A549 (cell line): ENCODE measurements around the gene SHISA3. TPM values are rescaled to one million over a fixed set of nuclear protein-coding genes. Genes with fewer than 3 reads are reported as not detected.

Experiments used
- ATAC-seq, 2 experiments: fragments of 200-7000 bp in 1 of 2; fragments of >200 bp in 1 of 2; cut with Nextera tagmentation in 1 of 2; cut with Tn5 transposase in 1 of 2; 3 replicates each; pipeline versions ENCODE4 v1.8.0 to v1.9.1; 2018 to 2020; ENCODE audit warnings: mild to moderate bottlenecking in 1 of 2, moderate library complexity in 1 of 2
- CTCF ChIA-PET: fragments of 300-600 bp; sonication (Branson Sonifier 250); formaldehyde crosslinking; extraction: SDS; loops from one replicate; lab custom pipeline; 2021; ENCODE audit warnings: antibody characterized with exemption, inconsistent platforms; lab: Yijun Ruan, JAX
- POLR2A ChIA-PET: fragments of 350-600 bp; formaldehyde crosslinking; extraction: SDS; loops from one replicate; lab custom pipeline; 2021; ENCODE audit warnings: antibody characterized with exemption, inconsistent platforms; lab: Yijun Ruan, JAX
- DNase-seq, 2 experiments: peaks; one replicate each; pipeline versions ENCODE4 v3.0.0 to v3.0.0-alpha.2; 2011 to 2016; ENCODE audit warnings: low read depth in 1 of 2, low spot score in 1 of 2
- FAIRE-seq: peaks from 2 replicates; lab custom pipeline; 2011; peaks lifted over from hg19 to GRCh38; lab: Jason Lieb, UNC
- H3K27ac ChIP-seq, 2 experiments: fragments of >200 bp; sonication (Bioruptor Twin); formaldehyde crosslinking; 3 replicates each; pipeline ENCODE4 v1.5.1; 2016 to 2017
- H3K4me1 ChIP-seq: fragments of >200 bp; sonication (Bioruptor Twin); formaldehyde crosslinking; 3 replicates; pipeline ENCODE4 v1.6.1; 2016
- H3K4me2 ChIP-seq: fragments of >200 bp; sonication (Bioruptor Twin); formaldehyde crosslinking; 3 replicates; pipeline ENCODE4 v1.6.1; 2016
- H3K4me3 ChIP-seq: fragments of >200 bp; sonication (Bioruptor Twin); formaldehyde crosslinking; 3 replicates; pipeline ENCODE4 v1.5.1; 2016
- H3K9me3 ChIP-seq: fragments of >200 bp; sonication (Bioruptor Twin); formaldehyde crosslinking; 3 replicates; pipeline ENCODE4 v1.6.1; 2016
- CBX2 ChIP-seq: fragments of 200-600 bp; sonication (generic); IDR thresholded peaks from 2 replicates; pipeline ENCODE4 v1.6.1; 2016; ENCODE audit warnings: low read depth, mild to moderate bottlenecking, borderline replicate concordance
- CBX8 ChIP-seq: fragments of 200-600 bp; sonication (generic); IDR thresholded peaks from 2 replicates; pipeline ENCODE4 v1.6.1; 2016
- EHF ChIP-seq: fragments of 250-450 bp; sonication (Bioruptor Pico); IDR thresholded peaks from 2 replicates; pipeline ENCODE4 v1.5.0; 2020; ENCODE audit warnings: mild to moderate bottlenecking
- EHMT2 ChIP-seq: fragments of 200-600 bp; sonication (generic); IDR thresholded peaks from 2 replicates; pipeline ENCODE4 v1.6.1; 2016; ENCODE audit warnings: antibody characterized with exemption, low read depth, mild to moderate bottlenecking, moderate library complexity
- FOSB ChIP-seq: fragments of 250-450 bp; sonication (Bioruptor Pico); IDR thresholded peaks from 2 replicates; pipeline ENCODE4 v1.5.0; 2020; ENCODE audit warnings: mild to moderate bottlenecking, moderate library complexity
- HES2 ChIP-seq: fragments of >200 bp; sonication (Bioruptor Twin); formaldehyde crosslinking; IDR thresholded peaks from 2 replicates; pipeline ENCODE4 v1.6.1; 2016
- HEYL ChIP-seq: fragments of 250-450 bp; sonication (Bioruptor Pico); IDR thresholded peaks from 2 replicates; pipeline ENCODE4 v1.8.0; 2021; ENCODE audit warnings: mild to moderate bottlenecking, moderate library complexity
- HMGXB4 ChIP-seq: fragments of 250-450 bp; sonication (Bioruptor Pico); IDR thresholded peaks from 2 replicates; pipeline ENCODE4 v1.5.0; 2021; ENCODE audit warnings: mild to moderate bottlenecking, moderate library complexity, borderline replicate concordance
- JUN ChIP-seq, 2 experiments: fragments of >200 bp; sonication (Bioruptor Twin); formaldehyde crosslinking; IDR thresholded peaks; 2 replicates in 1 of 2; 3 replicates in 1 of 2; pipeline ENCODE4 v1.6.1; 2016 to 2017
- JUNB ChIP-seq: fragments of >200 bp; sonication (Bioruptor Twin); formaldehyde crosslinking; IDR thresholded peaks from 2 replicates; pipeline ENCODE4 v1.6.1; 2016
- MAFK ChIP-seq: fragments of 450-650 bp; IDR thresholded peaks from 2 replicates; pipeline ENCODE4 v1.6.1; 2014; ENCODE audit not compliant: partially characterized antibody
- MYC ChIP-seq: IDR thresholded peaks from 2 replicates; pipeline ENCODE4 v1.6.1; 2012; ENCODE audit warnings: mild to moderate bottlenecking, inconsistent platforms, low read length, improper control_type of control experiment, borderline replicate concordance
- NFE2L2 ChIP-seq: fragments of 150-350 bp; conservative IDR thresholded peaks from 2 replicates; pipeline ENCODE4 v1.6.1; 2014; ENCODE audit warnings: low read length
- REST ChIP-seq: fragments of 200-600 bp; sonication (generic); IDR thresholded peaks from 2 replicates; pipeline ENCODE4 v1.6.1; 2016; ENCODE audit warnings: antibody characterized with exemption, mild to moderate bottlenecking, moderate library complexity
- RNF2 ChIP-seq: fragments of 200-600 bp; sonication (generic); IDR thresholded peaks from 2 replicates; pipeline ENCODE4 v1.6.1; 2016; ENCODE audit warnings: low read depth, mild to moderate bottlenecking, antibody characterized with exemption, moderate library complexity, borderline replicate concordance
- USF2 ChIP-seq: fragments of 450-650 bp; IDR thresholded peaks from 2 replicates; pipeline ENCODE4 v1.6.1; 2014; ENCODE audit warnings: antibody characterized with exemption
- WGBS: methylation state at CpG from one replicate; pipeline ENCODE4 v1.1.6; 2017; ENCODE audit errors: missing lambda C conversion rate; 5-methylcytosine and 5-hydroxymethylcytosine counted together
- polyA plus RNA-seq, 4 experiments: library from polyadenylated mRNA; depleted of rRNA in 3 of 4; stranded (reverse); fragments of >200 nt; fragmentation: RNase III in 1 of 4; extraction: RNeasy Plus Mini Kit Qiagen cat#74134 plus additional on column Dnase treatment in 1 of 4; gene quantifications; 2 replicates in 3 of 4; 3 replicates in 1 of 4; pipeline ENCODE4 v1.2.3, GENCODE V29; 2011 to 2017

SHISA3 gene
- polyA plus RNA-seq, 2 of the 4 experiments (the other 2 are of a cell fraction), result not detected

GRCh38 chr4:42425146-42426065 lies 28.1 kb downstream of the SHISA3 start (continued):
- no peak for TF ChIP-seq USF2
- no peak for TF ChIP-seq JUNB
- TF ChIP-seq HMGXB4 (CRISPR knock-in tag), result no peak

GRCh38 chr4:42428036-42428435 lies 30.7 kb downstream of the SHISA3 start:
- ChIA-PET POLR2A (no interaction called here), CTCF (no interaction called here)
- Histone ChIP-seq H3K4me2 (no peak overlapping the region), H3K4me3 (no peak overlapping the region), H3K27ac (no peak overlapping the region), H3K9me3 (no peaks in the 10 kb centered on the region), H3K4me1 (no peaks in the 10 kb centered on the region)
- ATAC-seq (no peak), FAIRE-seq (no peak), DNase-seq (no peak)
- TF ChIP-seq CBX8 (no peak), EHF (CRISPR knock-in tag) (no peak), RNF2 (no peak), HEYL (no peak), MAFK (no peak), REST (no peak), MYC (no peak), NFE2L2 (no peak), JUN (IDR thresholded peaks at IDR 0.05) (no peak), FOSB (CRISPR knock-in tag) (no peak), CBX2 (no peak), HES2 (no peak), EHMT2 (no peak), HMGXB4 (CRISPR knock-in tag) (no peak)
- WGBS, result 36% methylated on average over 2 of the region's 2 CpGs
